Transverse colon (tissue), 4 donors: ENCODE results near the gene TRMT5. TPM values are rescaled to one million over a fixed set of nuclear protein-coding genes. Genes with fewer than 3 reads are reported as not detected.

Source experiments
- DNase-seq: peaks from one replicate; pipeline ENCODE4 v3.0.0-alpha.2; 2019
- H3K27ac ChIP-seq, 4 donors: fragments of 200-600 bp; sonication (generic); 2 replicates each; pipeline ENCODE4 v1.5.1; 2016 to 2018; ENCODE audit warnings: inconsistent platforms in 4 of 4
- H3K27me3 ChIP-seq: fragments of 200-600 bp; sonication (generic); 2 replicates; pipeline ENCODE4 v1.5.1; 2017; ENCODE audit warnings: inconsistent platforms
- H3K36me3 ChIP-seq, 4 donors: fragments of 200-600 bp; sonication (generic); 2 replicates each; pipeline ENCODE4 v1.5.1; 2017 to 2019; ENCODE audit warnings: inconsistent platforms in 4 of 4
- H3K4me1 ChIP-seq, 4 donors: fragments of 200-600 bp; sonication (generic); 2 replicates each; pipeline ENCODE4 v1.5.1; 2017 to 2020; ENCODE audit warnings: inconsistent platforms in 4 of 4
- H3K4me3 ChIP-seq, 4 donors: fragments of 200-600 bp; sonication (generic); 1 replicate in 1 of 4; 2 replicates in 3 of 4; pipeline versions ENCODE4 v1.5.1 to v1.6.1; 2017 to 2019; ENCODE audit warnings: inconsistent platforms in 4 of 4
- H3K9me3 ChIP-seq, 2 donors: fragments of 200-600 bp; sonication (generic); 2 replicates each; pipeline ENCODE4 v1.5.1; 2017 to 2019; ENCODE audit warnings: inconsistent platforms in 2 of 2
- EP300 ChIP-seq: sonication (generic); formaldehyde crosslinking; IDR thresholded peaks from one replicate; pipeline ENCODE4 v1.6.1; 2017; ENCODE audit warnings: antibody characterized with exemption, low read depth
- POLR2A ChIP-seq: fragments of 450-650 bp; IDR thresholded peaks from one replicate; pipeline ENCODE4 v1.6.1; 2016; ENCODE audit warnings: antibody characterized with exemption, mild to moderate bottlenecking, moderate library complexity
- POLR2AphosphoS5 ChIP-seq, 3 donors: sonication (generic); formaldehyde crosslinking; IDR thresholded peaks; one replicate each; pipeline ENCODE4 v1.6.1; 2016; ENCODE audit warnings: antibody characterized with exemption in 3 of 3
- WGBS, 2 donors: methylation state at CpG; one replicate each; pipeline ENCODE4 v1.1.5; 2018; ENCODE audit warnings: low coverage in 1 of 2; 5-methylcytosine and 5-hydroxymethylcytosine counted together
- in situ Hi-C, 4 donors: fragments of 200-750 bp; cut with MboI; loops; one replicate each; pipeline versions ENCODE4 v1.15.0 to v1.15.1; 2017; ENCODE audit warnings: low sequenced_read_pairs in 3 of 4, low pct_ligation_motif_present in 1 of 4, low pct_unique_long_range_greater_than_20kb in 1 of 4
- intact Hi-C: fragments of 100-400 bp; cut with DNase I; formaldehyde crosslinking; loops from one replicate; pipeline ENCODE4 v1.15.1; 2023; ENCODE audit warnings: low total_unique reads
- total RNA-seq, 4 donors: library from RNA; depleted of rRNA; stranded (reverse); fragments of >200 nt; gene quantifications; one replicate each; pipeline ENCODE4 v1.1.0, GENCODE V29; 2016
- TF ChIP-seq, protein P1 (sequence below), 5 experiments: fragments of 200-600 bp in 3 of 5; fragments of 450-650 bp in 2 of 5; sonication (generic) in 3 of 5; IDR thresholded peaks; 1 replicate in 2 of 5; 2 replicates in 3 of 5; pipeline ENCODE4 v1.5.1; 2016 to 2017; ENCODE audit warnings: antibody characterized with exemption in 5 of 5, inconsistent platforms in 3 of 5, mild to moderate bottlenecking in 2 of 5, moderate library complexity in 1 of 5

Gene TRMT5
- total RNA-seq, 4 donors from 2014 or later, result 0.75 to 13.5 (median 6.5) TPM

DNA sequence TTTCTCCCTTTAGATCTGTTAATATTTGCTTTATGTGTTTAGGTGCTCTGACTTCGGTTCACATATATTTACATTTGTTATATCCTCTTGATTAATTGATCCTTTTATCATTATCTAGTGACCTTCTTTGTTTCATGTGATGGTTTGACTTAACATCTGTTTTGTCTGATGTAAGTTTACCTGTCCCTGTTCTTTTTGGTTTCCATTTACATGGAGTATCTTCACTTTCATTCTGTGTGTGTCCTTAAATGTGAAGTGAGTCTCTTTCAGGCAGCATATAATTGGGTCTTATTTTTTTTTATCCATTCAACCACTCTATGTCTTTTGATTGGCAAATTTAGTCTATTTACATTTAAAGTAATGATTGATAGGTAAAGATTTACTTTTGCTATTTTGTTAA lies 24.2 kb downstream of the TRMT5 start:
- intact Hi-C loops, result no loop called here
- 94 to 100% methylated on average over 1 of the region's 1 CpG for WGBS, 2 donors
- Histone ChIP-seq H3K4me3 (no peak overlapping the region), H3K27ac (no peak overlapping the region), H3K27me3 (no peaks in the 10 kb centered on the region), H3K9me3 (peaks cover 28 to 30% of the 10 kb centered on the region in 2 donors), H3K36me3 (no peaks in the 10 kb centered on the region), H3K4me1 (no peaks in the 10 kb centered on the region)
- no peak for DNase-seq
- in situ Hi-C loops, result no loop called here
- no peak for TF ChIP-seq POLR2A
- TF ChIP-seq, protein P1, sequence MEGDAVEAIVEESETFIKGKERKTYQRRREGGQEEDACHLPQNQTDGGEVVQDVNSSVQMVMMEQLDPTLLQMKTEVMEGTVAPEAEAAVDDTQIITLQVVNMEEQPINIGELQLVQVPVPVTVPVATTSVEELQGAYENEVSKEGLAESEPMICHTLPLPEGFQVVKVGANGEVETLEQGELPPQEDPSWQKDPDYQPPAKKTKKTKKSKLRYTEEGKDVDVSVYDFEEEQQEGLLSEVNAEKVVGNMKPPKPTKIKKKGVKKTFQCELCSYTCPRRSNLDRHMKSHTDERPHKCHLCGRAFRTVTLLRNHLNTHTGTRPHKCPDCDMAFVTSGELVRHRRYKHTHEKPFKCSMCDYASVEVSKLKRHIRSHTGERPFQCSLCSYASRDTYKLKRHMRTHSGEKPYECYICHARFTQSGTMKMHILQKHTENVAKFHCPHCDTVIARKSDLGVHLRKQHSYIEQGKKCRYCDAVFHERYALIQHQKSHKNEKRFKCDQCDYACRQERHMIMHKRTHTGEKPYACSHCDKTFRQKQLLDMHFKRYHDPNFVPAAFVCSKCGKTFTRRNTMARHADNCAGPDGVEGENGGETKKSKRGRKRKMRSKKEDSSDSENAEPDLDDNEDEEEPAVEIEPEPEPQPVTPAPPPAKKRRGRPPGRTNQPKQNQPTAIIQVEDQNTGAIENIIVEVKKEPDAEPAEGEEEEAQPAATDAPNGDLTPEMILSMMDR (IDR thresholded peaks at IDR 0.05), result no peak

DNA sequence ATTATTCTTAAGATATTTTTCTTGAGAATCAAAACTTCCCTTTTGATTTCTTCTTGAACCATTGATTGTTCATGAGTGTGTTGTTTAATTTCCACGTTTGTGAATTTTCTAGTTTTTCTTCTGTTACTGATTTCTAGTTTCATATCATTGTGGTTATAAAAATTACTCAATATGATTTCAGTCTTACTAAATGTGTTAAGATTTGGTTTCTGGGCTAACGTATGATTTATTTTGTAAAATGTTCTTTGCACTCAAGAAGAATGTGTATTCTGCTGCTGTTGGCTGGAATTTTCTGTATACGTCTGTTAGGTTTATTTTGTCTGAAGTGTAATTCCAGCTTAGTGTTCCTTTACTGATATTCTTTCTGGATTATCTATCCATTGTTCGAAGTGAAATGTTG lies 24.7 kb downstream of the TRMT5 start:
- DNase-seq, result no peak
- intact Hi-C loops (no loop called here), in situ Hi-C loops (no loop called here)
- H3K4me3 ChIP-seq, result no peak overlapping the region
- H3K27ac ChIP-seq, result no peak overlapping the region
- no peaks in the 10 kb centered on the region for H3K27me3 ChIP-seq
- H3K36me3 ChIP-seq, result no peaks in the 10 kb centered on the region
- peaks cover 28 to 30% of the 10 kb centered on the region in 2 donors for H3K9me3 ChIP-seq
- TF ChIP-seq POLR2AphosphoS5 (IDR thresholded peaks at IDR 0.05) (no peak), POLR2A (no peak)
- TF ChIP-seq, protein P1 (IDR thresholded peaks at IDR 0.05), result no peak
- WGBS, 2 donors, result 79 to 85% methylated on average over 4 of the region's 4 CpGs
- no peaks in the 10 kb centered on the region for H3K4me1 ChIP-seq

DNA sequence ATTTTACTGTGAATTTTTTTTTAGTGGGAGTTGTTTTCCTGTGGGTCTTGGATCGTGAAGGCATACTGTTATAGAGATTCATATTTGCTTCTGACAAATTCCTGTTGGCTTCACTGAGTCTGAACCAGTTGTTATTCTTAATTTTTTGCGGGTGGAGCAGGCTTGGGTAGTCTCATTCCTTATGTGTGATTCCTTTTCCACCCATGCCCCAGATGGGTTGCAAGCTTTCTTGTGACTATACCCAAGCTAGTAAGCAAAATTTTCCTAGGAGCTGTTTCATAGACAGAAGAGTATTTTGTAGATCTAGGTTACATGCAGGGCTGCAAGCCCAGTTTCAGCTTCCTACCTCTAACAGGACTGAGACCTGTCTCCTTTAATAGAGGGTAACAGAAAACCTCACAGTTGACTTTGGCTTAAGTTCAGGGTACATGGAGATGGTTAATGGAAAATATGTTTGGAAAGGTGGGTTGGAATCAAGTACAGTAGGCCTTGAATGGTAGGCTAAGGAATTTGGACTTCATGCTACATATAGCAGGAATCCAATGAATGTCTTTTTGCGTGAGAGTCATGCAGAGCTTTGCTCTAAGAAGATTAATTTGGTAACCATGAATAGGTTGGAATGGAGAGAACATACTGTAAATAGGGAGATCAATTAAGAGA lies 29.0 kb downstream of the TRMT5 start:
- H3K27ac ChIP-seq, result no peak overlapping the region
- no peak for DNase-seq
- H3K27me3 ChIP-seq, result no peaks in the 10 kb centered on the region
- no peak overlapping the region for H3K4me3 ChIP-seq
- in situ Hi-C loops, result no loop called here
- peaks cover 9 to 21% of the 10 kb centered on the region in 2 donors for H3K9me3 ChIP-seq
- H3K36me3 ChIP-seq, result no peaks in the 10 kb centered on the region
- intact Hi-C loops, result no loop called here
- H3K4me1 ChIP-seq, result no peaks in the 10 kb centered on the region
- WGBS, 2 donors, result 66 to 100% methylated on average over 2 to 3 of the region's 3 CpGs
- TF ChIP-seq EP300, result no peak

DNA sequence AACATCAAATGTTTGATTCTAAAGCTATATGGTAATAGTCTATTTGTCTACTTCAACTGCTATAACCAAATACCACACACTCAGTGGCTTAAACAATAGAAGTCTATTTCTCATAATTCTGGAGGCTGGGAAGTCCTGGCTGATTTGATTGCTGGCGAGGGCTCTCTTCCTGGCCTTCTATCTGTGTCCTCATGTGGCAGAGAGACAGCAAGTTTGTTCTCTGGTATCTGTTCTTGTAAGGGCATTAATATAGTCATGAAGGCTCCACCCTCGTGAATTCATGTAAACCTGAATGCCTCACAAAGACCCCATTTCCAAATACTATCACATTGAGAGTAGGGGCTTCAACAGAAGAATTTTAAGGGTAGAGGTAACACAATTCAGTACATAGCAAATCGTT lies 34.1 kb downstream of the TRMT5 start:
- intact Hi-C loops, result no loop called here
- Histone ChIP-seq H3K4me1 (no peaks in the 10 kb centered on the region), H3K9me3 (no peaks in the 10 kb centered on the region), H3K36me3 (no peaks in the 10 kb centered on the region), H3K4me3 (no peak overlapping the region), H3K27ac (no peak overlapping the region), H3K27me3 (no peaks in the 10 kb centered on the region)
- no peak for TF ChIP-seq EP300
- no peak for TF ChIP-seq POLR2AphosphoS5 (IDR thresholded peaks at IDR 0.05)
- TF ChIP-seq, protein P1 (IDR thresholded peaks at IDR 0.05), result no peak
- WGBS, 2 donors, result 88 to 99% methylated on average over 3 of the region's 3 CpGs
- in situ Hi-C loops, result no loop called here
- DNase-seq, result no peak

DNA sequence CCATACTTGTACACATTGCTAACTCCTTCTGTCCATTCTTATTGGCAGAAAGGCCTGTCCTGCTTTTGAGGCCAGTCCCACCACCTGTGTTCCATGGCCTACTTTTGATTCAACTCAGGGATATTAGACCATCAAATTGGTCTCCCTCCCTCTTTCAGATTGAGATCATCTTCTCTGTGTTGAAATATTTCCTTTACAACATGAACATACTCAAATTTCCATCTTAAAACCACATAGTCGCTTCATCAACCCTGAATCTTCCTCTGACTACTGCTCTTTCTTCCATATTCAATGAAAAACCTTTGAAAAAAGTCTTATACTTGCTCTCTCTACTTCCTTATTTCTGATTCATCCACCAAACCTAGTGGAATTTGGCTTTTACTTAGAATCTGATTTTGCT lies 34.9 kb downstream of the TRMT5 start:
- 83 to 91% methylated on average over 1 of the region's 1 CpG for WGBS, 2 donors
- H3K27ac ChIP-seq, result no peak overlapping the region
- no peaks in the 10 kb centered on the region for H3K36me3 ChIP-seq
- H3K27me3 ChIP-seq, result no peaks in the 10 kb centered on the region
- DNase-seq, result no peak
- H3K4me1 ChIP-seq, result no peaks in the 10 kb centered on the region
- in situ Hi-C loops (no loop called here), intact Hi-C loops (no loop called here)
- H3K9me3 ChIP-seq, result no peaks in the 10 kb centered on the region
- TF ChIP-seq POLR2AphosphoS5 (IDR thresholded peaks at IDR 0.05) (no peak), EP300 (no peak), POLR2A (no peak)
- TF ChIP-seq, protein P1 (IDR thresholded peaks at IDR 0.05), result no peak
- H3K4me3 ChIP-seq, result no peak overlapping the region
